ENCODE measurements around the gene CRCP.

GRCh38 chr7:66182920-66183319, 68.3 kb downstream of the CRCP start:
- TF ChIP-seq CTCF (conservative IDR thresholded peaks at IDR 0.05; ENCODE audit: low read depth, low read length) (no peak), EZH2phosphoT487 (IDR thresholded peaks at IDR 0.05; ENCODE audit: borderline replicate concordance, low read length) (no peak), EZH2 (IDR thresholded peaks at IDR 0.05; ENCODE audit: low read length, unreplicated experiment) (no peak)
